Measurements from ENCODE around the gene LHX3. TPM values are rescaled to one million over a fixed set of nuclear protein-coding genes. Genes with fewer than 3 reads are reported as not detected.

LHX3 gene
- total and polyA plus RNA-seq, 2 of the 8 experiments (the other 6 are each of a cell fraction or from before 2014, with no cell fraction given): 0.02 TPM; not detected in 1

- H3K18ac ChIP-seq (ENCODE audit: extremely low read depth, low read length): no peak overlapping the region; the same call in 1 of the 2 replicates
- peaks cover 0 to 4% (median 3%) of the 10 kb centered on the region in 4 experiments; a peak in 4 of 7 replicates for H3K27me3 ChIP-seq (replicated peaks in 1 of 4; ENCODE audit: control insufficient read depth in 3 of 4, extremely low read depth in 1 of 4, insufficient read depth in 3 of 4, low read length in 3 of 4)
- FAIRE-seq: no peak
- peaks cover 7% of the 10 kb centered on the region for H3K23me2 ChIP-seq (ENCODE audit: low read depth, low read length)
- POLR2A ChIA-PET (ENCODE audit: partially characterized antibody): interaction anchor here (0.6 kb wide), 1 partner anchor 36 kb away, joined by 4 read pairs; no protein-coding TSS in a partner anchor
- no peaks in the 10 kb centered on the region for H3K79me2 ChIP-seq (ENCODE audit: control insufficient read depth in 1 of 2, insufficient read depth in 2 of 2, low read length in 2 of 2)
- no peak overlapping the region for H3K27ac ChIP-seq (ENCODE audit: low read depth, low read length)
- H4K20me1 ChIP-seq (replicated peaks in 1 of 2; ENCODE audit: control insufficient read depth in 1 of 2, insufficient read depth in 2 of 2, low read length in 2 of 2): no peaks in the 10 kb centered on the region
- no peaks in the 10 kb centered on the region for H3K79me1 ChIP-seq (ENCODE audit: low read depth, low read length)
- no peak overlapping the region for H2AFZ ChIP-seq (ENCODE audit: low read length)
- 0 out of 2 replicates have a peak overlapping the region, but pooled peaks have one; percentile 19 for H2BK5ac ChIP-seq (ENCODE audit: low read depth, low read length)
- no peak overlapping the region for H3K4me3 ChIP-seq (ENCODE audit: extremely low read depth in 1 of 4, insufficient read depth in 2 of 4, low read depth in 3 of 4, low read length in 4 of 4)
- H4K91ac ChIP-seq (replicated peaks; ENCODE audit: insufficient read length, low read length): no peak overlapping the region
- H2BK120ac ChIP-seq (replicated peaks; ENCODE audit: low read depth, low read length): no peak overlapping the region
- H2BK15ac ChIP-seq (ENCODE audit: low read length): peak overlapping the region; percentile 95; the same call in 1 of the 2 replicates
- no peak overlapping the region for H4K5ac ChIP-seq (ENCODE audit: insufficient read length, low read depth, low read length)
- H3K9ac ChIP-seq (replicated peaks in 1 of 4; ENCODE audit: extremely low read depth in 1 of 4, low read depth in 3 of 4, low read length in 3 of 4): no peak overlapping the region
- peak overlapping the region; percentile 89; the same call in 1 of the 2 replicates for H2BK12ac ChIP-seq (ENCODE audit: low read depth, low read length)
- DNase-seq (ENCODE audit: low read depth in 1 of 2, low spot score in 2 of 2): peak in 1 of 2 experiments; percentile 42
- H4K8ac ChIP-seq (ENCODE audit: extremely low read depth, insufficient read depth, low read length): peak overlapping the region; percentile 22; the same call in 1 of the 2 replicates
- no peak overlapping the region for H3K56ac ChIP-seq (replicated peaks; ENCODE audit: insufficient read length, low read depth, low read length)
- peaks cover 0 to 29% (median 24%) of the 10 kb centered on the region in 4 experiments; a peak in 6 of 7 replicates for H3K4me1 ChIP-seq (replicated peaks in 1 of 4; ENCODE audit: control insufficient read depth in 3 of 4, insufficient read depth in 4 of 4, low read length in 3 of 4)
- H2AK5ac ChIP-seq (ENCODE audit: low read depth, low read length): peak overlapping the region; percentile 93; the same call in 1 of the 2 replicates
- H2BK20ac ChIP-seq (ENCODE audit: low read length): peak overlapping the region; percentile 75
- no peaks in the 10 kb centered on the region for H3K9me3 ChIP-seq (ENCODE audit: insufficient read depth in 2 of 2, low read depth in 1 of 2, low read length in 1 of 2)
- TF ChIP-seq, protein P1, sequence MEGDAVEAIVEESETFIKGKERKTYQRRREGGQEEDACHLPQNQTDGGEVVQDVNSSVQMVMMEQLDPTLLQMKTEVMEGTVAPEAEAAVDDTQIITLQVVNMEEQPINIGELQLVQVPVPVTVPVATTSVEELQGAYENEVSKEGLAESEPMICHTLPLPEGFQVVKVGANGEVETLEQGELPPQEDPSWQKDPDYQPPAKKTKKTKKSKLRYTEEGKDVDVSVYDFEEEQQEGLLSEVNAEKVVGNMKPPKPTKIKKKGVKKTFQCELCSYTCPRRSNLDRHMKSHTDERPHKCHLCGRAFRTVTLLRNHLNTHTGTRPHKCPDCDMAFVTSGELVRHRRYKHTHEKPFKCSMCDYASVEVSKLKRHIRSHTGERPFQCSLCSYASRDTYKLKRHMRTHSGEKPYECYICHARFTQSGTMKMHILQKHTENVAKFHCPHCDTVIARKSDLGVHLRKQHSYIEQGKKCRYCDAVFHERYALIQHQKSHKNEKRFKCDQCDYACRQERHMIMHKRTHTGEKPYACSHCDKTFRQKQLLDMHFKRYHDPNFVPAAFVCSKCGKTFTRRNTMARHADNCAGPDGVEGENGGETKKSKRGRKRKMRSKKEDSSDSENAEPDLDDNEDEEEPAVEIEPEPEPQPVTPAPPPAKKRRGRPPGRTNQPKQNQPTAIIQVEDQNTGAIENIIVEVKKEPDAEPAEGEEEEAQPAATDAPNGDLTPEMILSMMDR (IDR thresholded peaks at IDR 0.05; ENCODE audit: control extremely low read depth in 1 of 3, insufficient read depth in 1 of 3, low read depth in 1 of 3, low read length in 3 of 3): no peak
- TF ChIP-seq PHF8 (conservative IDR thresholded peaks at IDR 0.05; ENCODE audit: low read depth, low read length): no peak
- 93% methylated on average over 9 of the region's 9 CpGs; no CpG with 5 or more reads in 1 of the 2 experiments for WGBS, 2 experiments (ENCODE audit: extremely low coverage in 1 of 2, insufficient coverage in 1 of 2, insufficient read length in 1 of 2, insufficient replicate concordance in 2 of 2, low coverage in 1 of 2, low lambda C conversion rate in 2 of 2, missing lambda C conversion rate in 1 of 2)
- no peak overlapping the region for H3K23ac ChIP-seq (ENCODE audit: insufficient read length)
- peak overlapping the region; percentile 19 for H3K4ac ChIP-seq (replicated peaks; ENCODE audit: insufficient read length, low read depth, low read length)
- H3K14ac ChIP-seq (ENCODE audit: insufficient read length): no peak overlapping the region
- no peak overlapping the region for H3K4me2 ChIP-seq (ENCODE audit: insufficient read depth in 1 of 2, low read depth in 2 of 2, low read length in 2 of 2)
- no peaks in the 10 kb centered on the region for H3K36me3 ChIP-seq (ENCODE audit: control insufficient read depth in 2 of 4, insufficient read depth in 4 of 4, low read length in 3 of 4)
- CTCF ChIA-PET (ENCODE audit: partially characterized antibody): interaction anchor here (0.7 to 1.7 kb wide), 4 partner anchors 10 to 67 kb away, joined by 3 to 4 read pairs (median 3); no protein-coding TSS in a partner anchor
These were observed 55.1 kb downstream of the LHX3 start for GRCh38 chr9:136149853-136150252.

Measured in H1 (cell line).